SH-SY5Y (cell line): ENCODE data around the gene VRTN.

ENCODE experiments used
- GATA2 ChIP-seq: IDR thresholded peaks from 2 replicates; pipeline ENCODE4 v1.6.1; 2011; ENCODE audit warnings: mild to moderate bottlenecking, low read depth, low read length
- GATA3 ChIP-seq: IDR thresholded peaks from 2 replicates; pipeline ENCODE4 v1.6.1; 2011; ENCODE audit warnings: low read depth, mild to moderate bottlenecking, low read length, moderate library complexity

The VRTN gene, protein sequence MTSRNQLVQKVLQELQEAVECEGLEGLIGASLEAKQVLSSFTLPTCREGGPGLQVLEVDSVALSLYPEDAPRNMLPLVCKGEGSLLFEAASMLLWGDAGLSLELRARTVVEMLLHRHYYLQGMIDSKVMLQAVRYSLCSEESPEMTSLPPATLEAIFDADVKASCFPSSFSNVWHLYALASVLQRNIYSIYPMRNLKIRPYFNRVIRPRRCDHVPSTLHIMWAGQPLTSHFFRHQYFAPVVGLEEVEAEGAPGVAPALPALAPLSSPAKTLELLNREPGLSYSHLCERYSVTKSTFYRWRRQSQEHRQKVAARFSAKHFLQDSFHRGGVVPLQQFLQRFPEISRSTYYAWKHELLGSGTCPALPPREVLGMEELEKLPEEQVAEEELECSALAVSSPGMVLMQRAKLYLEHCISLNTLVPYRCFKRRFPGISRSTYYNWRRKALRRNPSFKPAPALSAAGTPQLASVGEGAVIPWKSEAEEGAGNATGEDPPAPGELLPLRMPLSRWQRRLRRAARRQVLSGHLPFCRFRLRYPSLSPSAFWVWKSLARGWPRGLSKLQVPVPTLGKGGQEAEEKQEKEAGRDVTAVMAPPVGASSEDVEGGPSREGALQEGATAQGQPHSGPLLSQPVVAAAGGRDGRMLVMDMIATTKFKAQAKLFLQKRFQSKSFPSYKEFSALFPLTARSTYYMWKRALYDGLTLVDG

GRCh38 chr14:74348241-74348734, at the start of gene VRTN:
Gene VRTN (plus strand): TSS chr14:74348471. CDS start chr14:74356784, 8,313 bp downstream.
- no peak for TF ChIP-seq GATA3
- TF ChIP-seq GATA2: no peak

DNA sequence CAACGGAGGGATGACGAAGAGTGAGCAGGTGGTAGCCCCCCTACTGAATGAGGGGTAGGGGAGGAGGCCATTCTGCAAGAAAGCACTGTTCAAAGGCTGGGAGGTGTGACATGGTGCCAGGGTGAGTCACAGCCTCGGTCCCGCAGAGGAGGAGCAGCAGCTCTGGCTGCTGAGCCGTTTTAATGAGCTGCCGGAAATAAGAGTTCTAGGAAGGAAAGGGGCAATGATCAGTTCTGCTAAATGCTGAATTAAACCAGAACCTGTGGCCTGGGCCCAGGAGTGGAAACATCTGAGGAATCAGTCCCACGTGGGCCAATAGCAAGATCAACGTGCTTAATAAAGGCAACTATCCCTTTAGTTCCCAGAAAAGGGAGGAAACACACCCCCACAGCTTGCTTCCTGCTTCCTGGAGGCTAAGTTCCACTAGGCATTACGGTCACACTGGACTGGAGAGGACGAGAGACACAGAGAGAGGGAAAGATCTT, 49.2 kb upstream of the VRTN start:
- no peak for TF ChIP-seq GATA3
- no peak for TF ChIP-seq GATA2

GRCh38 chr14:74301594-74302151, 46.6 kb upstream of the VRTN start:
- TF ChIP-seq GATA2 (no peak), GATA3 (no peak)

DNA sequence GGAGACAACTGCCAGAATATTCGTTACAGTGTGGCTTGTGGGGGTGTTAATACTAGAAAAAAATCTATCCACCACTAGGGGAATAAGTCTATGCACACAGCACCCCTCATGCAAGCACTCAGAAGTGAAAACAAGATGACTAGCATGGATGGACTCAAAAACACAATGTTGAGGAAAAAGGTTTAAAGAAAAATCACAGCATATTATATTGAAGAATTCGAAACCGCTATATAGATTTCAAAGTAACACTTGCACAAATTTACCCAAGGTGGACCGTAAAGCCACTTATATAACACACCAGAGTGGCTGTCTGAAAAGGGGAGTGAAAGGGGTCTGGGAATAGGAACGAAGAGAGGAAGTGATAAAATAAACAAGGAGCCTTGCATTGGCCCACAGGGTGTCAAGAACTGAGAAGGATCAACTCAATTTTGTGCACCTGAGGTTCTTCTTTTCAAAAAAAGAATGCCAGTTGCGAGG, 46.1 kb upstream of the VRTN start:
- TF ChIP-seq GATA2 (no peak), GATA3 (no peak)

DNA sequence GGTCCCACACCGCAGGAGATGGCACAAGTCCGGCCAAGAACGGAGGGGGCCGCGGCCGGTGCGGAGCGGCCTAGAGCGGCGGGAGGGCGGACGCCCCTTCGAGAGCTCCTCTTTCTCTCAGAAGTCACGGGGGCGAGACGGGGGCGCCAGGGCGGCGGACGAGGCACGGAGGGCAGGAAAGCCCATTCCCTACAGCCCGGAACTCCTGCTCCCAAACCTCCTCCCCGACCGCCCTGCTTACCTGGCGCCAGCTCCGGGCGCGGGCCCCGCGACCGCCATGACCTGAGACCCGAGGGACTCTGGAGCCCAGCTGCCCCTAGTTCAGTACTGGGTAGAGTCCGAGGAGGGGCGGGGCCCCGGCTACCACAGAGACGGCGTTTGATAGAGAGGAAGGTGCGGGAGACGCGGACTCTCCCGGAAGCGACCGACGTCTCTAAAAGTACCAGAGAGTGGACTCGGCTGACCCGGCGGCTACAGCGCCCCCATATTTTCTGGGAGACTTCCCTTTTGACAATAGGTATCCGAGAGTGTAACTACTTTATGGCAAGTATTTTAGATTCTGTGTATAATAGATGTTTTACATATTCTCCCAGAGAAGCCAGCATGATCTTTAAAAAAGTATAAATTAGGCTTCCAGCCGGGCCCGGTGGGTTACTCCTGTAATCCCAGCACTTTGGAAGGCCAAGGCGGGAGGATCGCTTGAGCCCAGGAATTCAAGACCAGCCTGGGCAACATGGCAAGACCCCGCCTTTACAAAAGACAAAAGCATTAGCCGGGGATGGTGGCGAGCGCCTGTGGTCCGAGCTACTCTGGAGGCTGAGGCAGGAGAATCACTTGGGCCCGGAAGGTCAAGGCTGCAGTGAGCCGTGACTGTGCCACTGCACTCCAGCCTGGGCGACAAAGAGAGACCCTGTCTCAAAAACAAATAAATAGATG, 45.4 kb upstream of the VRTN start, which contains the start of gene ABCD4:
Gene ABCD4 (minus strand): TSS at position 301 of the 936 bp plus-strand sequence. CDS start 22 bp downstream, at position 279.
- no peak for TF ChIP-seq GATA3
- no peak for TF ChIP-seq GATA2

GRCh38 chr14:74308695-74309094, 39.6 kb upstream of the VRTN start:
- TF ChIP-seq GATA3: no peak
- no peak for TF ChIP-seq GATA2

GRCh38 chr14:74309125-74310022, 38.9 kb upstream of the VRTN start:
- no peak for TF ChIP-seq GATA2
- no peak for TF ChIP-seq GATA3

- TF ChIP-seq GATA2 (no peak), GATA3 (no peak)
Measured at GRCh38 chr14:74312161-74312560, 36.1 kb upstream of the VRTN start.

DNA sequence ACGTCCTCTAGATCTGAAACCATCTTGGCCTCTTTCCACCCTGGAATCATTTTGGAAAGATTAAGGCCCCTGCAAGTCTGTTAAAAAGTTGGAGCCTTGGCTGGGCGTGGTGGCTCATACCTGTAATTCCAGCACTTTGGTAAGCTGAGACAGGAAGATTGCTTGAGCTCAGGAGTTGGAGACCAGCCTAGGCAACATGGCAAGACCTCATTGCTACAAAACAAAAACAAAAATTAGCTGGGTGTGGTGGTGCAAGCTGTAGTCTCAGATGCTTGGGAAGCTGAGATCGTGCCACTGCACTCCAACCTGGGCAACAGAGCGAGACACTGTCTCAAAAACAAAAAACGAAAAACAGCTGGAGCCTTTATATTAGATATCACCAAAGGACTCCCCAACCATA, 34.7 kb upstream of the VRTN start:
- TF ChIP-seq GATA3 (no peak), GATA2 (no peak)

GRCh38 chr14:74314576-74314975, 33.7 kb upstream of the VRTN start:
- TF ChIP-seq GATA3 (no peak), GATA2 (no peak)

DNA sequence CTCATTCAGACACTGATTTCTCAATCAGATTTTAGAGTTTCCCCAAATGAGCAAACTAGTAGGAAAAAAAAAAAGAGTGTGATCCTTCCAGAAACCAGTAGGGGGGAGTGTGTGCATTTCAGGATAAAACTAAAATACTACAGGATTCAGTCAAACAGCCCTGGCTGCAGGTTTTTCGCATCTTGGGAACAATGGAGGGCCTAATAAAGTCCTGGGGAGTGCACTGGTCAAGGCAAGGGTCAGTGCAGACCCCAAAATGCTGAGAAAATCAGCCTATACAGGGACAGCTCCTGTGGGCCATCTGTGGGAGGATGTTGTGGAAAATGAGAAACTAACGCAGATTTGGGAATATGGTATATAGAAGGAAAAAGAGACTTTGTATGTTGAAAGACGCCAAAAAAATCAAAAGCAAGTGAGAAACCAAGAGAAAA, 23.3 kb upstream of the VRTN start:
- TF ChIP-seq GATA3 (no peak), GATA2 (no peak)

GRCh38 chr14:74325446-74325845, 22.8 kb upstream of the VRTN start:
- TF ChIP-seq GATA2 (no peak), GATA3 (no peak)
